HepG2 (cell line): ENCODE measurements around the gene HEATR1. TPM values are rescaled to one million over a fixed set of nuclear protein-coding genes. Genes with fewer than 3 reads are reported as not detected.
A peak's percentile ranks its signal among the peaks of the same experiment; 100 is the strongest.

Source experiments
- ASH2L ChIP-seq: fragments of 300-600, 200-600 bp; sonication (generic); IDR thresholded peaks from 2 replicates; pipeline ENCODE4 v1.7.0; 2017; ENCODE audit warnings: low read depth, mild to moderate bottlenecking, moderate library complexity, mixed read lengths, low read length; ENCODE audit not compliant: insufficient read length
- CC2D1A ChIP-seq: sonication (generic); formaldehyde crosslinking; IDR thresholded peaks from 2 replicates; pipeline ENCODE4 v1.8.1; 2023; ENCODE audit warnings: mild to moderate bottlenecking, missing genetic modification reagents
- CHD2 ChIP-seq: IDR thresholded peaks from 2 replicates; pipeline ENCODE4 v1.6.1; 2011; ENCODE audit warnings: low read depth, low read length, improper control_type of control experiment
- HCFC1 ChIP-seq: fragments of 150-350 bp; IDR thresholded peaks from 2 replicates; pipeline ENCODE4 v1.6.1; 2014; ENCODE audit warnings: low read depth, low read length
- HNF4A ChIP-seq: sonication (generic); formaldehyde crosslinking; IDR thresholded peaks from 2 replicates; pipeline ENCODE4 v1.4.0; 2020; ENCODE audit warnings: missing genetic modification reagents
- HOXD1 ChIP-seq: sonication (generic); formaldehyde crosslinking; IDR thresholded peaks from 2 replicates; pipeline ENCODE4 v1.5.0; 2020; ENCODE audit warnings: missing genetic modification reagents
- KAT7 ChIP-seq: IDR thresholded peaks from 2 replicates; pipeline ENCODE4 v1.6.1; 2018; ENCODE audit warnings: borderline replicate concordance, missing compliant biosample characterization
- KDM5A ChIP-seq: fragments of 200-600 bp; sonication (generic); IDR thresholded peaks from 2 replicates; pipeline ENCODE4 v1.7.0; 2018; ENCODE audit warnings: antibody characterized with exemption, mild to moderate bottlenecking, low read length, borderline replicate concordance
- MBD4 ChIP-seq: IDR thresholded peaks from 2 replicates; pipeline ENCODE4 v1.6.1; 2012; ENCODE audit warnings: low read length, inconsistent platforms, borderline replicate concordance
- MED1 ChIP-seq: sonication (generic); formaldehyde crosslinking; IDR thresholded peaks from 2 replicates; pipeline ENCODE4 v1.4.0; 2020; ENCODE audit warnings: missing genetic modification reagents
- RFXAP ChIP-seq: sonication (generic); formaldehyde crosslinking; IDR thresholded peaks from 2 replicates; pipeline ENCODE4 v1.4.0; 2020; ENCODE audit warnings: missing genetic modification reagents, borderline replicate concordance
- SMAD9 ChIP-seq: sonication (generic); formaldehyde crosslinking; IDR thresholded peaks from 2 replicates; pipeline ENCODE4 v1.5.1; 2020; ENCODE audit warnings: mild to moderate bottlenecking, missing genetic modification reagents
- SOX13 ChIP-seq, 3 experiments: fragments of 450-650 bp in 1 of 3; sonication (generic) in 1 of 3; formaldehyde crosslinking in 1 of 3; IDR thresholded peaks in 2 of 3; conservative IDR thresholded peaks in 1 of 3; 2 replicates each; pipeline versions ENCODE4 v1.5.0 to v1.6.1; 2016 to 2020; ENCODE audit warnings: antibody characterized with exemption in 1 of 3, mild to moderate bottlenecking in 1 of 3, missing compliant biosample characterization in 1 of 3, missing genetic modification reagents in 1 of 3, moderate library complexity in 1 of 3
- STAT6 ChIP-seq: sonication (generic); formaldehyde crosslinking; IDR thresholded peaks from 2 replicates; pipeline ENCODE4 v1.4.0; 2020; ENCODE audit warnings: missing genetic modification reagents, mild to moderate bottlenecking, borderline replicate concordance
- TERF1 ChIP-seq: sonication (generic); formaldehyde crosslinking; IDR thresholded peaks from 2 replicates; pipeline ENCODE4 v1.8.0; 2022; ENCODE audit warnings: mild to moderate bottlenecking, missing genetic modification reagents, moderate library complexity
- THRA ChIP-seq: sonication (generic); formaldehyde crosslinking; IDR thresholded peaks from 2 replicates; pipeline ENCODE4 v1.4.0; 2020; ENCODE audit warnings: missing genetic modification reagents, borderline replicate concordance
- YY1 ChIP-seq: IDR thresholded peaks from 2 replicates; pipeline ENCODE4 v1.6.1; 2011; ENCODE audit warnings: low read length, low read depth, moderate library complexity, mild to moderate bottlenecking; ENCODE audit not compliant: insufficient read depth, insufficient replicate concordance
- ZFP82 ChIP-seq: sonication (generic); formaldehyde crosslinking; IDR thresholded peaks from 2 replicates; pipeline ENCODE4 v1.5.1; 2020; ENCODE audit warnings: mild to moderate bottlenecking, missing genetic modification reagents, borderline replicate concordance
- ZNF24 ChIP-seq: fragments of 450-650 bp; IDR thresholded peaks from 2 replicates; pipeline ENCODE4 v1.6.1; 2017; ENCODE audit warnings: antibody characterized with exemption, mild to moderate bottlenecking
- ZNF512B ChIP-seq: sonication (generic); formaldehyde crosslinking; IDR thresholded peaks from 2 replicates; pipeline ENCODE4 v1.5.1; 2020; ENCODE audit warnings: missing genetic modification reagents, mild to moderate bottlenecking, borderline replicate concordance
- ZNF577 ChIP-seq: sonication (generic); formaldehyde crosslinking; IDR thresholded peaks from 2 replicates; pipeline ENCODE4 v1.4.0; 2020; ENCODE audit warnings: mild to moderate bottlenecking, low read depth, missing genetic modification reagents, borderline replicate concordance
- polyA plus RNA-seq, 8 experiments: library from polyadenylated mRNA; depleted of rRNA in 3 of 8; stranded (reverse) in 7 of 8; unstranded in 1 of 8; fragments of >200 nt; fragmentation: Illumina TruSeq in 4 of 8; extraction: Trizol in 4 of 8; gene quantifications; 2 replicates each; pipeline versions ENCODE4 v1.2.1 to v1.2.3, GENCODE V29; 2011 to 2016; ENCODE audit warnings: low read depth in 4 of 8, missing spikeins in 1 of 8, mixed read lengths in 1 of 8; ENCODE audit not compliant: insufficient read depth in 1 of 8
- total RNA-seq, 5 experiments: library from RNA; depleted of rRNA; stranded (reverse); fragments of >200 nt; fragmentation: Illumina TruSeq; extraction: Trizol; gene quantifications; 2 replicates each; pipeline ENCODE4 v1.2.3, GENCODE V29; 2016; ENCODE audit warnings: low read depth in 1 of 5

Gene HEATR1
- total and polyA plus RNA-seq, 2 of the 13 experiments (the other 11 are each of a cell fraction or from before 2014, with no cell fraction given): 10.2 to 45.8 TPM

- TF ChIP-seq STAT6: no peak
- peak; percentile 65 for TF ChIP-seq MED1 (CRISPR knock-in tag)
- no peak for TF ChIP-seq KAT7
- TF ChIP-seq ZFP82 (CRISPR knock-in tag): no peak
- TF ChIP-seq ZNF577 (CRISPR knock-in tag): no peak
- TF ChIP-seq HCFC1: no peak
- TF ChIP-seq ASH2L: no peak
- TF ChIP-seq MBD4: no peak
- no peak for TF ChIP-seq HNF4A (CRISPR knock-in tag)
- TF ChIP-seq ZNF512B (CRISPR knock-in tag): no peak
- no peak for TF ChIP-seq YY1
- TF ChIP-seq HOXD1 (CRISPR knock-in tag): no peak
- no peak for TF ChIP-seq RFXAP (CRISPR knock-in tag)
- no peak for TF ChIP-seq SOX13 (IDR thresholded peaks at IDR 0.05)
- TF ChIP-seq SOX13 (CRISPR knock-in tag; conservative IDR thresholded peaks at IDR 0.05 in 1 of 2, IDR thresholded peaks at IDR 0.05 in 1 of 2): peak in 1 of 2 experiments; percentile 88; a peak in 2 of 4 replicates
- no peak for TF ChIP-seq SMAD9 (CRISPR knock-in tag)
- no peak for TF ChIP-seq CC2D1A (CRISPR knock-in tag)
- TF ChIP-seq ZNF24: no peak
- no peak for TF ChIP-seq TERF1 (CRISPR knock-in tag)
- peak; percentile 60; the same call in 1 of the 2 replicates for TF ChIP-seq THRA (CRISPR knock-in tag)
- no peak for TF ChIP-seq CHD2
- no peak for TF ChIP-seq KDM5A
Observed at GRCh38 chr1:236516929-236517704, 87.2 kb downstream of the HEATR1 start (continued).
